ENCODE data around the gene MERTK.

The MERTK gene

DNA sequence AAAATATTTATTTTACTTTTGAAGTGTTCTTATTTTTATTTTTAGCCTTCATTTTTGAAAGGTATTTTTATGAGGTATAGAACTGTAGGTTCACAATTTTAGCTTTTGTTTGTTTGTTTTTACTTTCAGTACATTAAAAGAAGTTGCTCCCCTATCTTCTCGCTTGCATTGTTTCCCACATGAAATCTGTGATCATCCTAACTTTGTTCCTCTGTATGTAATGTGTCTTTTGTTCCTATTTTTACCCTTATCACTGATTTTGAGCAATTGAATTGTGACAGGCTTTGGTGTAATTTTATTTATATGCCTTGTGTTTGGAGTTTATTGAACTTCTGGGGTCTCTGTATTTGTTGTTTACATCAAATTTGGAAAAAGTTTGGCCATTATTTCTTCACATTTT, 78.8 kb downstream of the MERTK start:
- H3K4me3 ChIP-seq (ENCODE audit: control insufficient read depth, low read depth, low read length) = no peak overlapping the region
- DNase-seq (ENCODE audit: low read depth) = no peak
- TF ChIP-seq, protein P1, sequence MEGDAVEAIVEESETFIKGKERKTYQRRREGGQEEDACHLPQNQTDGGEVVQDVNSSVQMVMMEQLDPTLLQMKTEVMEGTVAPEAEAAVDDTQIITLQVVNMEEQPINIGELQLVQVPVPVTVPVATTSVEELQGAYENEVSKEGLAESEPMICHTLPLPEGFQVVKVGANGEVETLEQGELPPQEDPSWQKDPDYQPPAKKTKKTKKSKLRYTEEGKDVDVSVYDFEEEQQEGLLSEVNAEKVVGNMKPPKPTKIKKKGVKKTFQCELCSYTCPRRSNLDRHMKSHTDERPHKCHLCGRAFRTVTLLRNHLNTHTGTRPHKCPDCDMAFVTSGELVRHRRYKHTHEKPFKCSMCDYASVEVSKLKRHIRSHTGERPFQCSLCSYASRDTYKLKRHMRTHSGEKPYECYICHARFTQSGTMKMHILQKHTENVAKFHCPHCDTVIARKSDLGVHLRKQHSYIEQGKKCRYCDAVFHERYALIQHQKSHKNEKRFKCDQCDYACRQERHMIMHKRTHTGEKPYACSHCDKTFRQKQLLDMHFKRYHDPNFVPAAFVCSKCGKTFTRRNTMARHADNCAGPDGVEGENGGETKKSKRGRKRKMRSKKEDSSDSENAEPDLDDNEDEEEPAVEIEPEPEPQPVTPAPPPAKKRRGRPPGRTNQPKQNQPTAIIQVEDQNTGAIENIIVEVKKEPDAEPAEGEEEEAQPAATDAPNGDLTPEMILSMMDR (IDR thresholded peaks at IDR 0.05; ENCODE audit: control insufficient read depth, insufficient read depth, low read depth, low read length, missing control alignments) = no peak

GRCh38 chr2:111978452-111979170, 80.2 kb downstream of the MERTK start:
- H3K4me3 ChIP-seq (ENCODE audit: control insufficient read depth, low read depth, low read length) = no peak overlapping the region
- TF ChIP-seq, protein P1 (IDR thresholded peaks at IDR 0.05; ENCODE audit: control insufficient read depth, insufficient read depth, low read depth, low read length, missing control alignments) = no peak
- DNase-seq (ENCODE audit: low read depth) = no peak

DNA sequence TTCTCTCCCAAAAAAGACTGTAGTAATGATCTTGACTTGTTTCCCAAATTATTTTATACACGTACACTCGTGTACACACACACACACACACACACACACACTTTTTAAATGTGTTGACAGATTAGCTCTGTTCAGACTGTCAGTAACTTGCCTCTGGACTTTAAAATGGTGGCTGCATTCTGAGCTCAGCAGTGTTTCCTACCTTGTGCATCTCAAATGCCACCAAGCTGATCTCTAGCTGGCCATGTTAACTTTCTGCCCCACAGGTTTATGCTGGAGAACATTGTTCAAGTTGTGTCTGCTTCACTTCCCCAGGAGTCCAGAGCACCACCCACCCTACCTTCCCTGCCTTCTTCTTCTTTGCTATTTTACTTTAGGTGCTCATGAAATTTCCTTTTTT, 83.3 kb downstream of the MERTK start:
- TF ChIP-seq, protein P1 (IDR thresholded peaks at IDR 0.05; ENCODE audit: control insufficient read depth, insufficient read depth, low read depth, low read length, missing control alignments) = no peak
- no peak overlapping the region for H3K4me3 ChIP-seq (ENCODE audit: control insufficient read depth, low read depth, low read length)
- no peak for DNase-seq (ENCODE audit: low read depth)

- H3K4me3 ChIP-seq (ENCODE audit: control insufficient read depth, low read depth, low read length) = no peak overlapping the region
- TF ChIP-seq, protein P1 (IDR thresholded peaks at IDR 0.05; ENCODE audit: control insufficient read depth, insufficient read depth, low read depth, low read length, missing control alignments) = no peak
- no peak for DNase-seq (ENCODE audit: low read depth)
These were observed 84.4 kb downstream of the MERTK start for GRCh38 chr2:111982822-111983221.

GRCh38 chr2:111983478-111984212, 85.2 kb downstream of the MERTK start:
- TF ChIP-seq, protein P1 (IDR thresholded peaks at IDR 0.05; ENCODE audit: control insufficient read depth, insufficient read depth, low read depth, low read length, missing control alignments) = no peak
- DNase-seq (ENCODE audit: low read depth) = no peak
- no peak overlapping the region for H3K4me3 ChIP-seq (ENCODE audit: control insufficient read depth, low read depth, low read length)

- TF ChIP-seq, protein P1 (IDR thresholded peaks at IDR 0.05; ENCODE audit: control insufficient read depth, insufficient read depth, low read depth, low read length, missing control alignments) = no peak
- DNase-seq (ENCODE audit: low read depth) = no peak
- H3K4me3 ChIP-seq (ENCODE audit: control insufficient read depth, low read depth, low read length) = no peak overlapping the region
These were observed 85.8 kb downstream of the MERTK start for GRCh38 chr2:111984213-111984604.

Measured in AG09309 (cell line).